GM12872 (cell line): ENCODE measurements around the gene ZFP36L2.

ENCODE experiments used
- CTCF ChIP-seq: IDR thresholded peaks from 3 replicates; pipeline ENCODE4 v1.5.1; 2011; ENCODE audit warnings: low read depth, mild to moderate bottlenecking, low read length, moderate library complexity; ENCODE audit not compliant: insufficient read depth

The ZFP36L2 gene

GRCh38 chr2:43269074-43269572 is 42.7 kb upstream of the ZFP36L2 start:
- no peak for TF ChIP-seq CTCF

- no peak for TF ChIP-seq CTCF
These were observed 41.9 kb upstream of the ZFP36L2 start for GRCh38 chr2:43268066-43268953.

GRCh38 chr2:43267381-43267780 is 41.0 kb upstream of the ZFP36L2 start:
- no peak for TF ChIP-seq CTCF

- no peak for TF ChIP-seq CTCF
These were observed 40.3 kb upstream of the ZFP36L2 start for GRCh38 chr2:43266711-43267111.

- no peak for TF ChIP-seq CTCF
These were observed 39.0 kb upstream of the ZFP36L2 start for GRCh38 chr2:43265421-43265820.

- TF ChIP-seq CTCF: no peak
These were observed 38.6 kb upstream of the ZFP36L2 start for GRCh38 chr2:43265001-43265400.

- TF ChIP-seq CTCF: no peak
These were observed 36.5 kb upstream of the ZFP36L2 start for GRCh38 chr2:43262951-43263350.
